ENCODE results near the gene FHOD3. TPM values are rescaled to one million over a fixed set of nuclear protein-coding genes. Genes with fewer than 3 reads are reported as not detected.

Gene FHOD3
- total and polyA plus RNA-seq, 4 donors = 0.57 to 1.3 (median 1.2) TPM; not detected in 1

DNA sequence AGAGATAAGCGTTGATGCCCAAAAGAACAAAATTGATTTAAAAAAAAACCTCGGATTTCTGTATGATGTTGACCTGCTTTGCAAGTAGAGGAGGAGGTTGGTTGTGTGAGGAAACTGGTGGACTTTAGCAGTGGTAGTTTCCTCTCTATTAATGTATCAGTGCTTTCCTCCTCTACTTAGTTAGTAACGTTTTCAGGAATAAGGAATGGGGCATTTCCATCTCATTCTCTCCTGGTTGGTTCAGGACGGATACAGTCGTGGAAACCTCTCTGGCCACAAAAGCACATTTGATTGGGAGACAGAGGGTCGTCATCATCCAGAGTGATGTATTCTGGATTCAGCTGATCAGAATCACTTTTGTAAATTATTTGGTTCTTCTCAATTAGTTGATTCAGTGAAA, 1.5 kb downstream of the FHOD3 start (continued):
- no peak for TF ChIP-seq HNF4G (IDR thresholded peaks at IDR 0.05)
- no peak for TF ChIP-seq SP1 (IDR thresholded peaks at IDR 0.05)
- TF ChIP-seq MAX (IDR thresholded peaks at IDR 0.05) = no peak
- no peak for TF ChIP-seq FOXA2 (IDR thresholded peaks at IDR 0.05)

GRCh38 chr18:36300211-36300610, 2.7 kb downstream of the FHOD3 start:
- H3K4me3 ChIP-seq (ENCODE audit: low read depth in 1 of 3, low read length in 3 of 3) = no peak overlapping the region
- DNase-seq (ENCODE audit: low spot score) = no peak
- no peaks in the 10 kb centered on the region for H3K9me3 ChIP-seq (ENCODE audit: control insufficient read depth in 4 of 4, low read length in 3 of 4)
- no peaks in the 10 kb centered on the region for H3K36me3 ChIP-seq (ENCODE audit: control insufficient read depth in 4 of 4, insufficient read depth in 3 of 4, low read depth in 1 of 4, low read length in 3 of 4)
- H3K27ac ChIP-seq (ENCODE audit: low read depth in 1 of 2, low read length in 2 of 2) = no peak overlapping the region
- peaks cover 0 to 18% (median 6%) of the 10 kb centered on the region in 4 donors for H3K27me3 ChIP-seq (ENCODE audit: control insufficient read depth in 4 of 4, insufficient read depth in 4 of 4, low read length in 3 of 4)
- H3K9ac ChIP-seq (ENCODE audit: low read depth in 1 of 2, low read length in 2 of 2) = no peak overlapping the region
- peaks cover 5 to 19% (median 12%) of the 10 kb centered on the region in 4 donors for H3K4me1 ChIP-seq (ENCODE audit: control insufficient read depth in 4 of 4, insufficient read depth in 4 of 4, low read length in 3 of 4)
- TF ChIP-seq RAD21 (IDR thresholded peaks at IDR 0.05) = no peak
- no peak for TF ChIP-seq TAF1 (conservative IDR thresholded peaks at IDR 0.05)
- TF ChIP-seq FOXA2 (IDR thresholded peaks at IDR 0.05) = no peak
- no peak for TF ChIP-seq HNF4A (conservative IDR thresholded peaks at IDR 0.05)
- TF ChIP-seq, protein P1, sequence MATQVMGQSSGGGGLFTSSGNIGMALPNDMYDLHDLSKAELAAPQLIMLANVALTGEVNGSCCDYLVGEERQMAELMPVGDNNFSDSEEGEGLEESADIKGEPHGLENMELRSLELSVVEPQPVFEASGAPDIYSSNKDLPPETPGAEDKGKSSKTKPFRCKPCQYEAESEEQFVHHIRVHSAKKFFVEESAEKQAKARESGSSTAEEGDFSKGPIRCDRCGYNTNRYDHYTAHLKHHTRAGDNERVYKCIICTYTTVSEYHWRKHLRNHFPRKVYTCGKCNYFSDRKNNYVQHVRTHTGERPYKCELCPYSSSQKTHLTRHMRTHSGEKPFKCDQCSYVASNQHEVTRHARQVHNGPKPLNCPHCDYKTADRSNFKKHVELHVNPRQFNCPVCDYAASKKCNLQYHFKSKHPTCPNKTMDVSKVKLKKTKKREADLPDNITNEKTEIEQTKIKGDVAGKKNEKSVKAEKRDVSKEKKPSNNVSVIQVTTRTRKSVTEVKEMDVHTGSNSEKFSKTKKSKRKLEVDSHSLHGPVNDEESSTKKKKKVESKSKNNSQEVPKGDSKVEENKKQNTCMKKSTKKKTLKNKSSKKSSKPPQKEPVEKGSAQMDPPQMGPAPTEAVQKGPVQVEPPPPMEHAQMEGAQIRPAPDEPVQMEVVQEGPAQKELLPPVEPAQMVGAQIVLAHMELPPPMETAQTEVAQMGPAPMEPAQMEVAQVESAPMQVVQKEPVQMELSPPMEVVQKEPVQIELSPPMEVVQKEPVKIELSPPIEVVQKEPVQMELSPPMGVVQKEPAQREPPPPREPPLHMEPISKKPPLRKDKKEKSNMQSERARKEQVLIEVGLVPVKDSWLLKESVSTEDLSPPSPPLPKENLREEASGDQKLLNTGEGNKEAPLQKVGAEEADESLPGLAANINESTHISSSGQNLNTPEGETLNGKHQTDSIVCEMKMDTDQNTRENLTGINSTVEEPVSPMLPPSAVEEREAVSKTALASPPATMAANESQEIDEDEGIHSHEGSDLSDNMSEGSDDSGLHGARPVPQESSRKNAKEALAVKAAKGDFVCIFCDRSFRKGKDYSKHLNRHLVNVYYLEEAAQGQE (IDR thresholded peaks at IDR 0.05) = no peak
- no peak for TF ChIP-seq MAX (IDR thresholded peaks at IDR 0.05)
- TF ChIP-seq SP1 (IDR thresholded peaks at IDR 0.05) = no peak
- TF ChIP-seq HNF4G (IDR thresholded peaks at IDR 0.05) = no peak
- TF ChIP-seq ZBTB33 (IDR thresholded peaks at IDR 0.05) = no peak
- TF ChIP-seq JUND (IDR thresholded peaks at IDR 0.05) = no peak
- no peak for TF ChIP-seq GABPA (IDR thresholded peaks at IDR 0.05 in 1 of 2, conservative IDR thresholded peaks at IDR 0.05 in 1 of 2)
- no peak for TF ChIP-seq EGR1 (IDR thresholded peaks at IDR 0.05; ENCODE audit: low read depth in 2 of 2)
- TF ChIP-seq NR2F2 (IDR thresholded peaks at IDR 0.05) = no peak
- TF ChIP-seq ATF3 (IDR thresholded peaks at IDR 0.05) = no peak
- WGBS = 94% methylated on average over 6 of the region's 6 CpGs

GRCh38 chr18:36301884-36302283, 4.4 kb downstream of the FHOD3 start:
- Histone ChIP-seq H3K27me3 (ENCODE audit: control insufficient read depth in 4 of 4, insufficient read depth in 4 of 4, low read length in 3 of 4) (peaks cover 0 to 18% (median 8%) of the 10 kb centered on the region in 4 donors), H3K9ac (ENCODE audit: low read depth in 1 of 2, low read length in 2 of 2) (no peak overlapping the region), H3K27ac (ENCODE audit: low read depth in 1 of 2, low read length in 2 of 2) (no peak overlapping the region), H3K36me3 (ENCODE audit: control insufficient read depth in 4 of 4, insufficient read depth in 3 of 4, low read depth in 1 of 4, low read length in 3 of 4) (no peaks in the 10 kb centered on the region), H3K4me1 (ENCODE audit: control insufficient read depth in 4 of 4, insufficient read depth in 4 of 4, low read length in 3 of 4) (peaks cover 5 to 11% (median 8%) of the 10 kb centered on the region in 4 donors), H3K9me3 (ENCODE audit: control insufficient read depth in 4 of 4, low read length in 3 of 4) (no peaks in the 10 kb centered on the region), H3K4me3 (ENCODE audit: low read depth in 1 of 3, low read length in 3 of 3) (no peak overlapping the region)
- 83% methylated on average over 5 of the region's 5 CpGs for WGBS
- DNase-seq (ENCODE audit: low spot score) = no peak
- TF ChIP-seq YY1 (IDR thresholded peaks at IDR 0.05) = no peak
- TF ChIP-seq HNF4A (conservative IDR thresholded peaks at IDR 0.05) = no peak
- no peak for TF ChIP-seq ZBTB33 (IDR thresholded peaks at IDR 0.05)
- no peak for TF ChIP-seq EGR1 (IDR thresholded peaks at IDR 0.05; ENCODE audit: low read depth in 2 of 2)
- no peak for TF ChIP-seq RXRA (IDR thresholded peaks at IDR 0.05)
- TF ChIP-seq HNF4G (IDR thresholded peaks at IDR 0.05) = no peak
- TF ChIP-seq FOXA2 (IDR thresholded peaks at IDR 0.05) = no peak
- no peak for TF ChIP-seq TAF1 (conservative IDR thresholded peaks at IDR 0.05)
- no peak for TF ChIP-seq JUND (IDR thresholded peaks at IDR 0.05)
- no peak for TF ChIP-seq MAX (IDR thresholded peaks at IDR 0.05)
- TF ChIP-seq FOXA1 (IDR thresholded peaks at IDR 0.05) = no peak
- TF ChIP-seq CTCF (IDR thresholded peaks at IDR 0.05; ENCODE audit: low read depth, low read length, missing input control) = no peak
- no peak for TF ChIP-seq ATF3 (IDR thresholded peaks at IDR 0.05)
- no peak for TF ChIP-seq GABPA (IDR thresholded peaks at IDR 0.05 in 1 of 2, conservative IDR thresholded peaks at IDR 0.05 in 1 of 2)
- TF ChIP-seq NR2F2 (IDR thresholded peaks at IDR 0.05) = no peak
- TF ChIP-seq RAD21 (IDR thresholded peaks at IDR 0.05) = no peak
